Measurements from ENCODE around the gene SUN1. TPM values are rescaled to one million over a fixed set of nuclear protein-coding genes. Genes with fewer than 3 reads are reported as not detected.

Gene SUN1
- polyA plus RNA-seq, 1 of the 3 experiments (the other 2 are of a cell fraction), result 369 TPM

GRCh38 chr7:794207-794606 lies 38.1 kb upstream of the SUN1 start:
- H3K27ac ChIP-seq (ENCODE audit: low read depth in 2 of 2, low read length in 1 of 2), result no peak overlapping the region
- no peak overlapping the region for H3K9ac ChIP-seq
- no peaks in the 10 kb centered on the region for H3K9me3 ChIP-seq
- ChIA-PET CTCF (interaction anchor here (1.5 kb wide), 1 partner anchor 79 kb away, joined by 4 read pairs; no protein-coding TSS in a partner anchor), POLR2A (no interaction called here)
- no peak for DNase-seq
- H3K4me1 ChIP-seq (ENCODE audit: control insufficient read depth in 1 of 2, insufficient read depth in 2 of 2, low read depth in 1 of 2, low read length in 1 of 2), result no peaks in the 10 kb centered on the region
- H3K4me2 ChIP-seq, result no peak overlapping the region
- H3K4me3 ChIP-seq (ENCODE audit: low read depth in 2 of 2, low read length in 1 of 2), result no peak overlapping the region
- no peak overlapping the region for H2AFZ ChIP-seq (ENCODE audit: low read depth)
- H3K36me3 ChIP-seq (replicated peaks in 1 of 2; ENCODE audit: control insufficient read depth in 1 of 2, insufficient read depth in 2 of 2, low read length in 1 of 2), result peaks cover 0 to 5% of the 10 kb centered on the region in 2 experiments
- H3K9me2 ChIP-seq, result no peaks in the 10 kb centered on the region
- over 99% methylated on average over 5 of the region's 5 CpGs for WGBS (ENCODE audit: low lambda C conversion rate)
- TF ChIP-seq GATA2 (CRISPR knock-in tag; IDR thresholded peaks at IDR 0.05) (no peak), RAD21 (IDR thresholded peaks at IDR 0.05; ENCODE audit: low read length) (no peak), MXI1 (IDR thresholded peaks at IDR 0.05; ENCODE audit: low read depth, low read length) (no peak), TCF12 (IDR thresholded peaks at IDR 0.05) (no peak), SIN3A (IDR thresholded peaks at IDR 0.05; ENCODE audit: borderline replicate concordance, low read depth, low read length) (no peak), CTCF (IDR thresholded peaks at IDR 0.05) (no peak), FOSL2 (IDR thresholded peaks at IDR 0.05; ENCODE audit: borderline replicate concordance, low read depth) (no peak), FOXJ3 (CRISPR knock-in tag; IDR thresholded peaks at IDR 0.05) (no peak), YY1 (IDR thresholded peaks at IDR 0.05; ENCODE audit: low read depth) (no peak), USF2 (IDR thresholded peaks at IDR 0.05; ENCODE audit: borderline replicate concordance, low read depth, low read length) (no peak), EZH2phosphoT487 (IDR thresholded peaks at IDR 0.05; ENCODE audit: borderline replicate concordance, low read depth) (no peak), SMC3 (IDR thresholded peaks at IDR 0.05; ENCODE audit: low read depth, low read length) (no peak), CHD2 (IDR thresholded peaks at IDR 0.05; ENCODE audit: low read length, partially characterized antibody) (no peak)
- H3K27me3 ChIP-seq (ENCODE audit: insufficient read depth), result no peaks in the 10 kb centered on the region
- no peaks in the 10 kb centered on the region for H3F3A ChIP-seq (replicated peaks; ENCODE audit: insufficient read depth)
- H4K20me1 ChIP-seq (ENCODE audit: insufficient read depth), result no peaks in the 10 kb centered on the region
- H3K79me2 ChIP-seq (ENCODE audit: insufficient read depth), result no peaks in the 10 kb centered on the region

GRCh38 chr7:794671-795329 lies 37.5 kb upstream of the SUN1 start:
- Histone ChIP-seq H3K4me3 (ENCODE audit: low read depth in 2 of 2, low read length in 1 of 2) (no peak overlapping the region), H3K4me2 (no peak overlapping the region), H3K9me3 (no peaks in the 10 kb centered on the region), H2AFZ (ENCODE audit: low read depth) (no peak overlapping the region), H3K27me3 (ENCODE audit: insufficient read depth) (no peaks in the 10 kb centered on the region), H3K9me2 (no peaks in the 10 kb centered on the region), H3K4me1 (ENCODE audit: control insufficient read depth in 1 of 2, insufficient read depth in 2 of 2, low read depth in 1 of 2, low read length in 1 of 2) (no peaks in the 10 kb centered on the region), H3K36me3 (replicated peaks in 1 of 2; ENCODE audit: control insufficient read depth in 1 of 2, insufficient read depth in 2 of 2, low read length in 1 of 2) (no peaks in the 10 kb centered on the region), H3K79me2 (ENCODE audit: insufficient read depth) (no peaks in the 10 kb centered on the region), H3K9ac (no peak overlapping the region), H4K20me1 (ENCODE audit: insufficient read depth) (no peaks in the 10 kb centered on the region), H3F3A (replicated peaks; ENCODE audit: insufficient read depth) (no peaks in the 10 kb centered on the region), H3K27ac (ENCODE audit: low read depth in 2 of 2, low read length in 1 of 2) (no peak overlapping the region)
- DNase-seq, result no peak
- no peak for TF ChIP-seq FOSL2 (IDR thresholded peaks at IDR 0.05; ENCODE audit: borderline replicate concordance, low read depth)
- TF ChIP-seq MEF2A (IDR thresholded peaks at IDR 0.05; ENCODE audit: borderline replicate concordance, low read depth), result no peak
- no peak for TF ChIP-seq EZH2phosphoT487 (IDR thresholded peaks at IDR 0.05; ENCODE audit: borderline replicate concordance, low read depth)
- TF ChIP-seq MXI1 (IDR thresholded peaks at IDR 0.05; ENCODE audit: low read depth, low read length), result no peak
- TF ChIP-seq FOXM1 (IDR thresholded peaks at IDR 0.05; ENCODE audit: low read depth), result no peak
- TF ChIP-seq REST (IDR thresholded peaks at IDR 0.05; ENCODE audit: low read depth, low read length), result no peak
- TF ChIP-seq TAF1 (IDR thresholded peaks at IDR 0.05; ENCODE audit: borderline replicate concordance, low read depth, low read length), result no peak
- ChIA-PET CTCF (interaction anchor here (1.5 kb wide), 1 partner anchor 78 kb away, joined by 4 read pairs; no protein-coding TSS in a partner anchor), POLR2A (no interaction called here)
- WGBS (ENCODE audit: low lambda C conversion rate), result 98% methylated on average over 20 of the region's 31 CpGs
